ENCODE results near the gene OR6C68.
"Not testable (repeated sequence)": the region's sequence is repeated elsewhere in the genome, so short reads cannot be mapped to it uniquely, and the experiment has no call there.

OR6C68 gene

DNA sequence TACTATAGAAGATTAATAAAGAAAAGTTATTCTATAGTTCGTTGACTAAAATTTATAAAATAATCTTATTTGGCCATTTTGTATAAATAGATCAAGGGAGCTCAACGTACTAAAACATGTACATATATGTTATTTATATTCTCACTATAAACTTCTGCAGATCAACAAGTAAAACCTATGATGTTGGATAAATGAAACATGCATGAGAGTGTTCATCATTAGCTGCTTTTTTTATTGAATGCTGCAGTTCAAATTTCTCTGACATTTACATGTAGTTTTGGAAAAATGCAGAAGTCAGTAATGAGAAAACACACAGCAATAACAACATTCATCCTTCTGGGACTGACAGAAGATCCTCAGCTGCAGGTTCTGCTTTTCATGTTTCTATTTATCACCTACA lies at the start of gene OR6C68:
TSS of gene OR6C68 (plus strand) at position 301 of the 400 bp plus-strand sequence. CDS start at position 301, 0 bp downstream.
- no peak for DNase-seq (ENCODE audit: low read depth)

DNA sequence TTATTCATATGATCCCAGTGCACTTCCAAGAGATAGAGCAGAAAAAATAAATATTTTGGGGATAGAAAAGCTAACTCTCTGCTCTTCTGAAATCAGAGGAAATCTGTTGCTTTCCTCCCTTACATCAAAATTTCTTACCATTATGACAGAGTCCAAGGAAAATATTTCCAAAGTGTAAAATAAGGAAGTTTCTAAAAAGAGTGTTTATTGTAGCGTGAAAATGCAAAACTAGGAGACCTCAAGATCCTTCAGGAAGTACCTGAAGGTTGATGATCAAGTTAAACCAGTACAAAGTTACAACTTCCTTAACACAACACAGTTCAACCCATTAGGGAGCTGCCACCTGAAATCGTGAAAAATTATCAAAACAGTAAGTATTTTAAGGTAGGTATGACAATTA lies 48.4 kb upstream of the OR6C68 start, which contains the start of gene OR6C2:
TSS of gene OR6C2 (plus strand) at position 301 of the 400 bp plus-strand sequence. CDS start 8,138 bp downstream, outside the sequence.
- DNase-seq (ENCODE audit: low read depth): no peak

DNA sequence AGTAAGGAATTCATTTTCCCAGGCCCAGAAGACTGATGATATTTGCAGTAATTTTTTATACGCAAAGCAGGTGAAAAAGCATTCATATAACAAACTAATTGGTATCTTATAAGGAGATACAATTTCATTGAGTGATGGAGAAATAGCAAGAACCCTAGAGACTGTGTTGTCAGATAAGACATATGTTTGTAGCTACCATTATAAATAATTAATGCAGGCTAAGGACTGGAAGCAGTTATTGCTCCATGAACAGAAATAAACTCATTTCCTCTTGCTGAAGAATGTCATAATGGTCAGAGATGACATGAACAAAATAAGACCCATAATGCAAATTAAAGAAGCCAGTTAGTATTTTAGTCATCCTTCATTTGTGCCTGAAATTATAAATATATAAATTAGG lies 46.8 kb upstream of the OR6C68 start:
- no peak for DNase-seq (ENCODE audit: low read depth)

- no peak for DNase-seq (ENCODE audit: low read depth)
Measured at GRCh38 chr12:55446326-55446725, 45.9 kb upstream of the OR6C68 start.

- no peak for DNase-seq (ENCODE audit: low read depth)
Measured at GRCh38 chr12:55448825-55449224, 43.4 kb upstream of the OR6C68 start.

- not testable (repeated sequence) for DNase-seq (ENCODE audit: low read depth)
Measured at GRCh38 chr12:55464926-55465325, 27.3 kb upstream of the OR6C68 start.

GRCh38 chr12:55467836-55468235 lies 24.3 kb upstream of the OR6C68 start:
- no peak for DNase-seq (ENCODE audit: low read depth)

DNA sequence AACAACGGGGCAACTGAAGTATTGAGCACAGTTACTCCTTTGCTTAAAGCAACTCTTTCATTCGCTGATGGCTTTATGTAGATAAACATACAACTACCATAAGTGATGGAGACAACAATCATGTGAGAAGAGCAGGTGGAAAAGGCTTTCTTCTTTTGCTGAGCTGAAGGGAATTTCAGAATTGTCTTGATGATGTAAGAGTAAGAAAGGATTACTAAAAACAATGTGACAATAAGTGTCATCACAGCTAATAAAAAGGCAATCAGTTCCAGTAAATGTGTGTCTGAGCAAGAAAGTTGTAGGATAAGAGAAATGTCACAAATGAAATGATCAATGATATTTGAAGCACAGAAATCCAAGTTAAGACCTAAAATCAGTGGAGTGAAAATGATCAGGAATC lies 22.9 kb upstream of the OR6C68 start:
- DNase-seq (ENCODE audit: low read depth): no peak

DNA sequence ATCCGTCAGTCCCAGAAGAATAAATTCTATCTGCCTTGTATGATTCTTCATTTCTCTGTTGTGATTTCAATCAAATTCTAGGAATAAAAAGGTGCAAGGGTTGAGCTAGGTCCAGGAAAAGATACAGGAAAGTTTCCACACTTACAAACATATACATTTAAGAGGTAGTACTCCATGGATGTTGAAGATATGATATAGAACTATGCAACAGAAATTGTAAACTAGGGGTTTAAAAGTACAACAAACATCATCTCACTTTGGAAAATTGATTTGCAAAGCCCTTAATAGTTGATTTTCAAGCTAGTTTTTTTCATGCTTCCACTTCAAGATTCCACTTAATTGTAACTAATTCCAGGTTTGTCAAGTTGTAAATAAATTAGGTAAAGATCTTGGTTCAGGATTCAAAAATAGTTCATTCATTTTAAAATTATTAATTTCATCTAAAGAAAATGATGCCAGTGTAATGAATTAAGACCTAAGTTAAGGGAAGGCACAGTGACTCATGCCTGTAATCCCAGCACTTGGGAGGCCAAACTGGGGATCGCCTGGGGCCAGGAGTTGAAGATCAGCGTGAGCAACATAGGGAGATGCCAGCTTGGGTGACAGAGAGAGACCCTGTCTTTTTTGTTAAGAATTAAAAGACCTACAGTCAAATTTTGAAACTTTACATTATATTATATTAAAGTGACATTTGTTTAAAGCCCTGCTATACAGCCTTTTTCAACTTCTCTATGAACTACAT lies 21.9 kb upstream of the OR6C68 start, which contains the start of gene OR6C70:
TSS of gene OR6C70 (minus strand) at position 51 of the 742 bp plus-strand sequence. CDS start at position 51, 0 bp downstream.
- no peak for DNase-seq (ENCODE audit: low read depth)

DNA sequence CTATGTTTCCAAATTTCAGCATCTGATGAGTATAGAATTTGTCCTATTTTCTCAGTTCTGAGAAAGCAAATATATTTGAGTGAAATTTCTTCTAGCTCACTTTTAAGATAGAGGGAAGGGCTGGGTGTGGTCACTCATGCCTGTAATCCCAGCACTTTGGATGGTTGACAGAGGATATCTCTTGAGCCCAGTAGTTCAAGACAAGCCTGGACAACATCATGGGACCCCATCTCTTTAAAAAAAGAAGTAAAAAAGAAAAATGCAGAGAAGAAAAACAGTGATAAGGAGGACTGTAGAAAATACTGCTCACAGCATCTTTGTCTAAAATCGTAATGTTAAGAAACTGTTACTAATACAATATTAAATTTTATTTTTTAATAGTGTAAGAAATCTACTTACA lies 19.9 kb upstream of the OR6C68 start:
- no peak for DNase-seq (ENCODE audit: low read depth)

DNA sequence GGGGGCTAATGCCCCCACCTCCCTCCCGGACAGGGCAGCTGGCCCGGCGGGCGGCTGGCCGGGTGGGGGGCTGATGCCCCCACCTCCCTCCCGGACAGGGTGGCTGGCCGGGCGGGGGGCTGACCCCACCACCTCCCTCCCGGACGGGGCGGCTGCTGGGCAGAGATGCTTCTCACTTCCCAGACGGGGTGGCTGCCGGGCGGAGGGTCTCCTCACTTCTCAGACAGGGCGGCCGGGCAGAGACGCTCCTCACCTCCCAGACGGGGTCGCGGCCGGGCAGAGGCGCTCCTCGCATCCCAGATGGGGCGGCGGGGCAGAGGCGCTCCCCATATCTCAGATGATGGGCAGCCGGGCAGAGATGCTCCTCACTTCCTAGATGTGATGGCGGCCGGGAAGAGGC lies 13.0 kb upstream of the OR6C68 start:
- DNase-seq (ENCODE audit: low read depth): not testable (repeated sequence)

- DNase-seq (ENCODE audit: low read depth): not testable (repeated sequence)
Measured at GRCh38 chr12:55484284-55484683, 7.9 kb upstream of the OR6C68 start.

DNA sequence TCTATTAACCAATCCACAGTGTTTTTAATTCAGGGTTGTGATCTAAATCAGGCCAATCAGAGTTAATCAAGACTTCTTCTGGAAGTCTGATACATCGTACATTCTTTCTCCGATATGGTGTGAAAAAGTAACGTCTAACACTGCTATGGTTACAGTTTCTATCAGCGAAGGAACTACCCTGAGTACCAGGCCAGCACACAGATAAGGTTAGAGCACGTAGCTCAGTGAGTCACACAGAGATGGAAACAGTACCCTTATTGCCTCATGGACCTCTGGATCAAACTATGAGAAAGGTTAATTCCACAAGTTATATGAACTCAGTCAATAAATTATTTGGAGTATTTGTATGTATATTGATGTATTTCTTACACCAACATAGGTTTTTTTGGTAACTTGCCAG lies 3.3 kb downstream of the OR6C68 start:
- DNase-seq (ENCODE audit: low read depth): no peak

- no peak for DNase-seq (ENCODE audit: low read depth)
Measured at GRCh38 chr12:55499231-55499630, 7.1 kb downstream of the OR6C68 start.

- no peak for DNase-seq (ENCODE audit: low read depth)
Measured at GRCh38 chr12:55499810-55500252, 7.7 kb downstream of the OR6C68 start.

DNA sequence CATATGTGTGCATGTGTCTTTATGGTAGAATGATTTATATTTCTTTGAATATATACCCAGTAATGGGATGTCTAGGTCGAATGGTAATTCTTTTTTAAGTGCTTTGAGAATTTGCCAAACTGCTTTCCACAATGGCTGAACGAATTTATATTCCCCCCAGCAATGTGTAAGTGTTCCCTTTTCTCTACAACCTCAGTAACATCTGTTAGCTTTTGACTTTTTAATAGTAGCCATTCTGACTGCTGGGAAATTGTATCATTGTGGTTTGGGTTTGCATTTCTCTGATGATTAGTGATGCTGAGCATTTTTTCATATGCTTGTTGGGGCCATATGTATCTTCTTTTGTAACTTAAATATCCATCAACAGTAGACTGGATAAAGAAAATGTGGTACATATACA lies 9.4 kb downstream of the OR6C68 start:
- DNase-seq (ENCODE audit: low read depth): no peak

- no peak for DNase-seq (ENCODE audit: low read depth)
Measured at GRCh38 chr12:55515696-55516095, 23.5 kb downstream of the OR6C68 start.

- no peak for DNase-seq (ENCODE audit: low read depth)
Measured at GRCh38 chr12:55516391-55516790, 24.2 kb downstream of the OR6C68 start.

Measured in EH (cell line).